GM12865 (cell line): ENCODE results near the gene MBOAT1.

Experiments
- DNase-seq: peaks from one replicate; pipeline ENCODE4 v3.0.0; 2010; ENCODE audit warnings: low read depth
- H3K4me3 ChIP-seq: 2 replicates; pipeline ENCODE4 v1.5.1; 2011; ENCODE audit warnings: mild to moderate bottlenecking, low read depth, low read length, control low read depth
- TF ChIP-seq, protein P1 (sequence below): IDR thresholded peaks from 2 replicates; pipeline ENCODE4 v1.5.1; 2011; ENCODE audit warnings: low read length, control low read depth, low read depth, inconsistent platforms; ENCODE audit not compliant: insufficient read depth; ENCODE audit errors: missing control alignments

Gene MBOAT1

DNA sequence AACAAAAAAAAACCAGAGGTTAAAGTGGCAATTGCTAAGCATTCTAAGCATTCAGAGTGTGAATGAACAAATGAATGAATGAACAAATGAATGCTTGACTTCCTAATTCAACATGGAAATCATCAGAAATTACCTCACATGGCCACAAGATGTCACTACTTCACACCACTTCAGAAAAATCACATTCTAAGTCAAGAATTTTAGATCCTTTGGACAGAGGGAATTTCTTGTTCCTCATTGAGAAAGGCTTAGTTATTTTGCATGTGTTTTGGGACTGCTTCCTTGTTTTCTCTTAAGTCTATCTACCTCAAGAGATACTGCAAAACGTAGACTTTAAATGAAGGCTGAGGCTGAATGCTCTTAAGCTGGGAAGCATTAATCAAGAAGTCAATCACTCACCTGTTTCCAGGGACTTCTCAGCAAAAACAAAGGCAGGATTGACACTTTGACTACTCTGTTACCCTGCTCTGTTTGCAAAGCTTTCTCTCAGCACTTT, 120.2 kb downstream of the MBOAT1 start:
- TF ChIP-seq, protein P1, sequence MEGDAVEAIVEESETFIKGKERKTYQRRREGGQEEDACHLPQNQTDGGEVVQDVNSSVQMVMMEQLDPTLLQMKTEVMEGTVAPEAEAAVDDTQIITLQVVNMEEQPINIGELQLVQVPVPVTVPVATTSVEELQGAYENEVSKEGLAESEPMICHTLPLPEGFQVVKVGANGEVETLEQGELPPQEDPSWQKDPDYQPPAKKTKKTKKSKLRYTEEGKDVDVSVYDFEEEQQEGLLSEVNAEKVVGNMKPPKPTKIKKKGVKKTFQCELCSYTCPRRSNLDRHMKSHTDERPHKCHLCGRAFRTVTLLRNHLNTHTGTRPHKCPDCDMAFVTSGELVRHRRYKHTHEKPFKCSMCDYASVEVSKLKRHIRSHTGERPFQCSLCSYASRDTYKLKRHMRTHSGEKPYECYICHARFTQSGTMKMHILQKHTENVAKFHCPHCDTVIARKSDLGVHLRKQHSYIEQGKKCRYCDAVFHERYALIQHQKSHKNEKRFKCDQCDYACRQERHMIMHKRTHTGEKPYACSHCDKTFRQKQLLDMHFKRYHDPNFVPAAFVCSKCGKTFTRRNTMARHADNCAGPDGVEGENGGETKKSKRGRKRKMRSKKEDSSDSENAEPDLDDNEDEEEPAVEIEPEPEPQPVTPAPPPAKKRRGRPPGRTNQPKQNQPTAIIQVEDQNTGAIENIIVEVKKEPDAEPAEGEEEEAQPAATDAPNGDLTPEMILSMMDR = peak; percentile 62
- H3K4me3 ChIP-seq = no peak overlapping the region
- peak; percentile 59 for DNase-seq

DNA sequence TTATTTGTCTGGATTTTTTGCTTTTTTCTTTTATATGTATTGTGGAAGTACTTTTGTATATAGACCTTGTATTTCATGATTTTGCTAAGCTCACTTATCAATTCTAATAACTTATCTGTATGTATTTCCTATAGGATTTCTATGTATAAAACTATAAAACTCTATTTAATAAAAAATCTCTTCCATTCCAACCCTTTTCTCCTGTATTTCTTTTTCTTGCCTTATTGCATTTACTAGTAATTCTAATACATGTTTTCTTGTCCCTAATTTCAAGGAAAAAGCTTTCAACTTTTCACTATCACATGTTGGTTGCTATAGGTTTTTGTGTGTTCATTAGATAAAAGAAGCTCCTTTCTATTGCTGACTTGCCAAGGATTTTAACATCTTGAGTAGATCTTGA, 125.3 kb downstream of the MBOAT1 start:
- no peak for DNase-seq
- no peak overlapping the region for H3K4me3 ChIP-seq

DNA sequence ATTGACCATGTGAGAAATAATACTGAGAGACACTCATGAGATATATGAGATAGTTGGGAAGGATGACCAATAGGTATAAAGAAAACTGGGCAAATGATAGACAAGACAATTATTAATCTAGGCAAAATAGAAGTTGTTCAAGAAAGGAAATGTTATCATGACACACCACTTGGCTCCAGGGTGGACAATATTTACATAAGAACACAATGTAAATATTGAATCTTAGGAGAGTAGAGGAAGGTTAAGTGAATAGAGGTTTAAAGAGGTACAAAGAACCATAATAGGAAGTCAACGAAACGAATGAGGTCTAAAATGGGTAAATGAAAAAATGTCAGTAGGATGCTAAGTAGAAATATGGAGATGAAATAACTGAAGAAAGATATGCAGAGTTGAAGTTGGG, 126.5 kb downstream of the MBOAT1 start:
- no peak for DNase-seq
- TF ChIP-seq, protein P1 = no peak
- no peak overlapping the region for H3K4me3 ChIP-seq

More for the DNA sequence above, 125.3 kb downstream of the MBOAT1 start:
- TF ChIP-seq, protein P1 = no peak

DNA sequence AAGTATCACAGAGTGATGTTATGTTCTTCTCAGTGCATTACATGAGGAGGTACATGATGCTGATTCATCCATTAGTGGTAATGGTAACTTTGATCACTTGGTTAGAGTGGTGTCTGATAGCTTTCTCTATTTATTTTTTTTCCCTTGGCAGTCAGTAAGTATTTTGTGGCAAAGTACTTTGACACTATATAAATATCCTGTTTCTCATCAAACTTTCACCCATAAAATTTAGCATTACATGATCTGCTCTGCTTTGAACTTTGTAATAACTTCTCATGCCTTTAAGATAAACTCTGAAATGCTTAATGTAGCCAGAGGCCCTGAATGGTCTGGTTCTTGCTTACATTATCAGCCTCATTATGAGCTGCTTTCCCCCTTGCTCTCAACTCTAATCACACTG, 127.9 kb downstream of the MBOAT1 start:
- DNase-seq = no peak

DNA sequence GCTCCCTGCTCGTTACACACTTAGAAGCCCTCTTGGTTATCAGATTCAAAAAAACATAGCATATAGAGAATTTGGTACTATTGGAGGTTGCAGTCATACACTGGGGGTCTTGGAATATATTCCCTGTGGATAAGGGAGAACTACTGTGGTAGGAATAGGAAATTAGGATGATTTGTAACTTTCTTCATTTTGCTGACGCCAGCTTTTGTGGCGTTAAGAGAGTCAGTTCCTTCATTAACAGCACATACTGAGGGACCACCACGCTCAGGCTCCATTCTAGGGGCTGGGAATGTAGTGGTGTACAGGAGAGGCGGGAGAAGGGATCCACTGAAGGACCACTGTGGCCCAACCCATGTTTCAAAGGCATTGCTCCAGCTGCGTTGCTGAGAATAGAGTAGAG, 140.3 kb downstream of the MBOAT1 start:
- TF ChIP-seq, protein P1 = no peak
- H3K4me3 ChIP-seq = no peak overlapping the region
- DNase-seq = no peak

More for the DNA sequence above, 127.9 kb downstream of the MBOAT1 start:
- TF ChIP-seq, protein P1 = no peak
- no peak overlapping the region for H3K4me3 ChIP-seq

DNA sequence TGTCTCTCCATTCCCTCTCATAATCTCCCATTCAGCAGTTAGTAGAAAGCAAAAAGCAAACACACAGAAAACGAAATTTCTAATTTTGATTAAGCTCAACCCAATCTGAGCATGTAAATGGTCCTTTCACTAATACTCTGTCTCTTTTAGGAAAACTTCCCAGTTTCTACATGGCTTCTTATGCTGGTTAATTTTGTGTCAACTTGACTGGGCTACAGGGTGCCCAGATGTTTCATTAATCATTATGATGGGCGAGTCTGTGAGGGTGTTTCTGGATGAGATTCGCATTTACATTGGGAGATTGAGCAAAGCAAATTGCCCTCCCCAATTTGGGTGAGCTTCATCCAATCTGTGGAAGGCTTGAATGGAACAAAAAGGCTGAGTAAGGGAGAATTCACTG, 142.2 kb downstream of the MBOAT1 start:
- TF ChIP-seq, protein P1 = no peak
- no peak for DNase-seq
- no peak overlapping the region for H3K4me3 ChIP-seq

DNA sequence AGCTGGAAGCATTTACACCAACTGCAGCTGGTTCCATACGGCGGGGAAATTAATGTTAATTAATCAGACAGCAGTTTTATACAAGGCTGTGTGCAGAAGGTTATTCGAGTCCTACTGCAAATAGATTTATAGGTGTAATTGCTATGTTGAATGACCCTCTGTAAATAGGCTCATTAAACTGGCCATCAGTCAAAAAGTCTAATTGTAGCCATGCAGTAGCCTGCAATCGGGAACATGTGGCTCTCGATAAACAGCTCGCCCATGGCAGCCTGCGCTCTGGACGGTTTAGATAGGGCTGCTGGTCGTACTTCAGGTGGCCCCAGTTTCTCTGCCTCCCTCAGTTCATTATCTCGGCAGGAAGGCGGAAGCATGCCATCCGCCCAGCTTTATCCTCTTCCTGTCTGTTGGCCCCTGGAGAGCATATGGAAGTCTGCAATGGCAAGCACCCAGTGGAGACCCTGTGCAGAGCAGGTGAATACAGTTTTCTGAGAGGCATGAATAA, 143.2 kb downstream of the MBOAT1 start:
- no peak overlapping the region for H3K4me3 ChIP-seq
- TF ChIP-seq, protein P1 = no peak
- DNase-seq = no peak
